Activated T-helper 1 cell treated with anti-CD3 and anti-CD28 coated beads, Interleukin-12 subunit alpha, Interleukin-12 subunit beta, Interleukin-2, Interleukin-4 antibody, amounts not matched to agents 30 ng/mL and 10 ng/mL and 1 ng/mL, durations not matched to agents 14 hours and 24 hours and 36 hours (primary cell): ENCODE results near the gene RAB31. TPM values are rescaled to one million over a fixed set of nuclear protein-coding genes. Genes with fewer than 3 reads are reported as not detected.

Source experiments
- DNase-seq: peaks from one replicate; pipeline ENCODE4 v3.0.0; 2021; ENCODE audit warnings: low spot score
- H3K27ac Mint-ChIP-seq: one replicate; pipeline ENCODE4 v1.8.0; 2021; ENCODE audit warnings: mild to moderate bottlenecking, mixed read lengths
- H3K27me3 Mint-ChIP-seq: one replicate; pipeline ENCODE4 v1.8.0; 2022; ENCODE audit warnings: mild to moderate bottlenecking, moderate library complexity, mixed read lengths; ENCODE audit not compliant: insufficient read depth
- H3K36me3 Mint-ChIP-seq: one replicate; pipeline ENCODE4 v1.8.0; 2021; ENCODE audit warnings: low read depth, mixed read lengths
- H3K4me1 Mint-ChIP-seq: one replicate; pipeline ENCODE4 v1.8.0; 2021; ENCODE audit warnings: low read depth, mixed read lengths
- H3K4me3 Mint-ChIP-seq: one replicate; pipeline ENCODE4 v1.8.0; 2021; ENCODE audit warnings: mild to moderate bottlenecking, moderate library complexity, mixed read lengths
- H3K9me3 Mint-ChIP-seq: one replicate; pipeline ENCODE4 v1.8.0; 2021; ENCODE audit warnings: mixed read lengths
- intact Hi-C: fragments of 100-400 bp; cut with micrococcal nuclease; formaldehyde crosslinking; loops from one replicate; pipeline ENCODE4 v1.15.1; 2024
- total RNA-seq: library from RNA; stranded (reverse); gene quantifications from 2 replicates; pipeline ENCODE4 v1.2.3, GENCODE V29; 2022

RAB31 gene
- total RNA-seq, 1 donor from 2014 or later: 0.13 TPM

DNA sequence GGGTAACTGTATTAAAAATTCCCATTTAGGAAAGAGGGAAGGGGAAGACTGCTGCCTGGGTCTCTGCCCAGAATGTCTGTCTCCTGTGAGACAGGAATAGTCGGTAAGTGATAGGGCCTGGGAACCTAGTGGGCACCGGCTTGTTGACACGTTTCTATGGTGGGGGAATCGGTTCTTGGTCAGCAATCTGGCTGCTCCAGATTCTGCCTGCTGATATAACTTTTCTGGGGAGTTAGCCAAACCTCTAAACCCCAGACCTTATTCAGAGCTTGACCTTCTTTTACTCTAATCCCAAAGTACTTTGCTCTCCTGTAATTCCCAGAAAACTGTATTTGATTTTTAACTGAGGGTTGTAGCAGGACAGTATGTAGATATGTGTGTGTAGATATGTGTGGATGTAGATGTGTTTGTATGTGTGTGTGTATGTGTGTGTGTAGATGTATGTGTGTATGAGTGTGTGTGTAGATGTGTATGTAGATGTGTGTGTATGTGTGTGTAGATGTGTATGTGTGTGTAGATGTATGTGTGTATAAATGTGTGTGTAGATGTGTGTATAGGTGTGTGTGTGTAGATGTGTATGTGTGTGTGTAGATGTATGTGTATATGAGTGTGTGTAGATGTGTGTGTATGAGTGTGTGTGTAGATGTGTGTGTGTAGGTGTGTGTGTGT is 115.8 kb downstream of the RAB31 start:
- intact Hi-C loops: no loop called here
- Mint-ChIP-seq H3K36me3 (no peaks in the 10 kb centered on the region), H3K9me3 (no peaks in the 10 kb centered on the region), H3K27me3 (peaks cover 3% of the 10 kb centered on the region), H3K27ac (no peak overlapping the region), H3K4me3 (no peak overlapping the region), H3K4me1 (no peaks in the 10 kb centered on the region)
- no peak for DNase-seq

GRCh38 chr18:9824474-9824832 is 116.4 kb downstream of the RAB31 start:
- Mint-ChIP-seq H3K4me1 (no peaks in the 10 kb centered on the region), H3K9me3 (no peaks in the 10 kb centered on the region), H3K27me3 (peaks cover 3% of the 10 kb centered on the region), H3K36me3 (no peaks in the 10 kb centered on the region), H3K4me3 (no peak overlapping the region), H3K27ac (no peak overlapping the region)
- intact Hi-C loops: no loop called here
- DNase-seq: no peak

DNA sequence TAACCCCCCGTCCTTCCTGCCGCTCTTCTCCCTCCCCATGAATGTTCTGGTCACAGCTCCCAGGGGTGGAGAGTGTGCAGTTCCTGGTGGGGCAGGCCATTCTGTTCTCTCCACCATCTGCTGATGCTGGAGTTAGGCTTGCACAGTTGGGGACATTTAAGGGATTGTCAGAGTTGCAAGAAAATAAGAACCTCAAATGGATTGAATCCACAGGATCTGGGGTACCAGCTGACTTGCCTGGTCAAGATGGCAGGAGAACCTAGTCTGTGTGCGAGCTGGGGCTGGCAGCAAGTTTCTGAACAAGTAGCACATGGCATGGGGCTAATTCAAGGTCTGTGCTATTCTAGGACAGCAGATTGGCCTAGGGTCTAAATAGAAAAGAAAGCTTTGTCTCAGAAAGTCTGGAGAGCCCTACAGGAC is 116.9 kb downstream of the RAB31 start:
- DNase-seq: no peak
- H3K27ac Mint-ChIP-seq: no peak overlapping the region
- no peaks in the 10 kb centered on the region for H3K4me1 Mint-ChIP-seq
- no peaks in the 10 kb centered on the region for H3K9me3 Mint-ChIP-seq
- intact Hi-C loops: no loop called here
- no peaks in the 10 kb centered on the region for H3K36me3 Mint-ChIP-seq
- H3K4me3 Mint-ChIP-seq: no peak overlapping the region
- H3K27me3 Mint-ChIP-seq: peaks cover 3% of the 10 kb centered on the region

DNA sequence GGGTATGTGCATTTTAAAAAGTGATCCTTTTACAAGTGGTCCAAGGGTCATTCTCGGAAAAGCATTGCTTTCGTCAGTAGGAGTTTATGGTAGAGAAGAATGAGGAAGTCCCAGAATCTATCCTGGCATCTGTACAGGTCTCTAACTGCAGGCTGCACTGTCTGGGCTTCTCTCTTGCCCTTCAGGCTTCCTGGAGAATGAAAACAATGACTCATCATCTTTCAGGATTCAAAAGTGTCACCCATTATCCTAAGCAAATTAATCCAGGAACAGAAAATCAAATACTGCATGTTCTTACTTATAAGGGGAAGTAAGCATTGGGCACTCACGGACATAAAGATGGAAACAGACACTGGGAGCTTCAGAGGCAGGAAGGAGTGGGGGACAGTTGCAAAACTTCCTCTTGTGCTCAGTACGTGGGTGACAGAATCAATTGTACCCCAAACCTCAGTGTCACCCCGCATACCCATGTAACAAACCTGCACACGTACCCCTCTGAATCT is 117.5 kb downstream of the RAB31 start:
- peaks cover 3% of the 10 kb centered on the region for H3K27me3 Mint-ChIP-seq
- H3K4me1 Mint-ChIP-seq: no peaks in the 10 kb centered on the region
- H3K4me3 Mint-ChIP-seq: no peak overlapping the region
- intact Hi-C loops: no loop called here
- no peak for DNase-seq
- no peak overlapping the region for H3K27ac Mint-ChIP-seq
- H3K9me3 Mint-ChIP-seq: no peaks in the 10 kb centered on the region
- no peaks in the 10 kb centered on the region for H3K36me3 Mint-ChIP-seq

DNA sequence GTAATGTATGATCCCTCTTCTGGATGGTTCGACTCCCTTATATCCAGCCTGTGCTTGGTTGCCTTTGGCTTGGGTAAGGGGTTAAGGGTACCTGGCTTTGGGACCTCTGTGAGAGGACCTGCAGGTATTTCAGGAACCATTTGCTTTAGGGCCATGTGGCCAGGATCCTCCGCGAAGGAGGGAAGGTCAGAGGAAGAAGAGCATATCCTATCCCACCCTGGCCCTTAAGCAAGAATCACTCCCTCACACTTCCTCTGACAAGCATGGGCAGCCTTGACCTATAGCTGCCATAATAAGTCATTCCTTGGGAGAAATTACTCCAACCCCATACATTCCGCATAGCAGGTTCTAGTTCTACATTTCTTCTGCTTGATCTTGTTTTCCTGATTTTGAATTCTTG is 118.6 kb downstream of the RAB31 start:
- intact Hi-C loops: no loop called here
- Mint-ChIP-seq H3K4me3 (no peak overlapping the region), H3K36me3 (no peaks in the 10 kb centered on the region), H3K27ac (no peak overlapping the region), H3K4me1 (no peaks in the 10 kb centered on the region), H3K27me3 (no peaks in the 10 kb centered on the region), H3K9me3 (no peaks in the 10 kb centered on the region)
- no peak for DNase-seq

GRCh38 chr18:9827211-9827792 is 119.2 kb downstream of the RAB31 start:
- H3K4me1 Mint-ChIP-seq: no peaks in the 10 kb centered on the region
- no peak overlapping the region for H3K27ac Mint-ChIP-seq
- no peak overlapping the region for H3K4me3 Mint-ChIP-seq
- H3K27me3 Mint-ChIP-seq: no peaks in the 10 kb centered on the region
- intact Hi-C loops: no loop called here
- no peaks in the 10 kb centered on the region for H3K36me3 Mint-ChIP-seq
- no peak for DNase-seq
- H3K9me3 Mint-ChIP-seq: no peaks in the 10 kb centered on the region

DNA sequence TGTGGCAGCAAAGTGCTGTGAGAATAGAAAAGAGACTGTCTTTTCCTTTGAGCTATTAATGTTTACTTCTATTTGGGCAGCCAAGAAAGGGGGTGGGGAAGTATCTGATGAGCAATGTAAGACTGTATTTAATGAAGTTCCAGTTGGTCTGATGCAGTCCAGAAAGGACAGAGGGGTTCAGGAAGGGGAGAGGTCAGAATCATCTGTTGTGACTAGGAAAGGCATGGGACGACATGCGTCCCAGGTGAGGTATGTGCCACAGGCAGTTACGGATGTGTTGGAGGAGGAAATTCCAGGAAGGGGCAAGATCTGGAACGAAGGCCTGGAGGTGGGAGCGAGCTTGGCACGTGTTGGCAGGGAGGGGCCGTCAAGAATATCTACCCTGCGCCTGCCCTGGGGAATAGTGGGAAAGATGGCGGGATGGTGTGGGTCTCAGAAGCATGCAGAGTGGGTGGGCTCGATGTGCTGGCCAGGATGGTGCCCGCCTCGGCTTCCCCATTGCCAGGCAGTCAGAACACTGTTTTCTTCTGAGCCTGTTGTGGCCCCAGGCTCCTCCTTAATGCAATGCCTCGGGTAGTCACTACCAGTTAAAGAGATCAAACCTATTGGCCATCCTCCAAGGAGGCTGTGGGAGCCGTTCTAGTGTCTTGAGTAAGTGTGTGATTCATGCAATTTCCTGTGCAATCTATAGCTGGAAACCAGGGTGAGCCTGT is 119.8 kb downstream of the RAB31 start:
- H3K9me3 Mint-ChIP-seq: no peaks in the 10 kb centered on the region
- H3K36me3 Mint-ChIP-seq: no peaks in the 10 kb centered on the region
- H3K4me1 Mint-ChIP-seq: no peaks in the 10 kb centered on the region
- no peaks in the 10 kb centered on the region for H3K27me3 Mint-ChIP-seq
- DNase-seq: no peak
- H3K4me3 Mint-ChIP-seq: no peak overlapping the region
- H3K27ac Mint-ChIP-seq: no peak overlapping the region
- intact Hi-C loops: no loop called here

DNA sequence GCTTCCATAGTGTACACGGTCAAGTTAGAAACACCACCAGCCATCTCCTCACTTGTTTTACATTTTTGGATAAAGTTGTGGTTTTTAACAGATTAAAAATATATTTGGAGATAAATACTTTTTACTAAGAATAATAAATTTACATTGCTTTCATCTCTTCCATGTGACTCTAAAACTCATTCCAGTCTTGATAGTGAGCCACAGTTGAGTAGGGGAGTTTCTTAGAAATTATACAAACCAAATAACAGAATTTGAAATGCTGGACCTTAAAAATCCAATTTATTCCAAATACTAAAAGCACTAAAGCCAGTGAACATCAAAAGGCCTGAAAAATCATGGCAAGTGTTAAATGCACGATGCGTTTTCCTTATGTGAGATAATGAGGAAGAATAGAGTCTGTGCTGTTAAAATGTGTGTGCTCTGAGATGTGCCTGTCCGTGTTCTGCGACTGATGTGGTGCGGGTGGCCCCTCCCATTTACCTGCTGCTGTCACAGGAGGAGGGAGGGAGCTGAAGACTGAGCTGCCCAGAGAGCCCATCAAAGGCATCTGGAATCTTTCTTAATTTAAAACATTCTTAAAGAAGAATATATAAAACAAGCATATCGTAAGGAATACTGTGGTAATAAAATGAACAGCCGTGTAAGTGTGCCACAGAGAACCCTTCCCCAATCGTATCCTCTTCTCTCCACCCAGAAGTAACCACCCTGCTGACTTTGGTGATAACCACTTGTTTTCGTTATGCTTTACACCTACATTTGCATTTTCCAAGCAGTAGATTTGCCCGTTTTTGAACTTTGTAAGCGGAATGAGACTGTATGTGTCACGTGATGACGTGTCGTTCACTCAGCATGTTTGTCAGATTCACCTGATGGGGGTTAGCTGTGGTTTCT is 120.7 kb downstream of the RAB31 start:
- Mint-ChIP-seq H3K27ac (no peak overlapping the region), H3K36me3 (no peaks in the 10 kb centered on the region), H3K4me1 (no peaks in the 10 kb centered on the region), H3K9me3 (no peaks in the 10 kb centered on the region), H3K27me3 (no peaks in the 10 kb centered on the region), H3K4me3 (no peak overlapping the region)
- no peak for DNase-seq
- intact Hi-C loops: no loop called here

DNA sequence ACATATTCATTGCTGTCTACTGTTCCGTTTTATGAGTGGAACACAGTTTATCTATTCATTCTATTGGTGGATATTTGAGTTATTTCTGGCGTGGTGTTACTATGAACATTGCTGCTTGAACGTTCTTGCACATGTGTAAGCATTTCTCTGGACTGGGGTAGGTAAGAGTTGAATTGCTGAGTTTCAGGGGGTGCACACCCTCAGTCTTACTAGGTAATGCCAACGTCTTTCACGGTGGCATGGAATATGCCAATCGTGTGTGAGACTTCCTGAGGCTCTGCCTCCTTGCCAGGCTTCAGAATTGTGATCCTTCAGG is 121.3 kb downstream of the RAB31 start:
- no peaks in the 10 kb centered on the region for H3K27me3 Mint-ChIP-seq
- H3K36me3 Mint-ChIP-seq: no peaks in the 10 kb centered on the region
- no peak for DNase-seq
- H3K9me3 Mint-ChIP-seq: no peaks in the 10 kb centered on the region
- no peak overlapping the region for H3K4me3 Mint-ChIP-seq
- intact Hi-C loops: no loop called here
- H3K27ac Mint-ChIP-seq: no peak overlapping the region
- no peaks in the 10 kb centered on the region for H3K4me1 Mint-ChIP-seq

GRCh38 chr18:9831036-9831722 is 123.1 kb downstream of the RAB31 start:
- H3K4me3 Mint-ChIP-seq: no peak overlapping the region
- intact Hi-C loops: no loop called here
- H3K4me1 Mint-ChIP-seq: no peaks in the 10 kb centered on the region
- H3K27me3 Mint-ChIP-seq: peaks cover 3% of the 10 kb centered on the region
- no peak overlapping the region for H3K27ac Mint-ChIP-seq
- no peak for DNase-seq
- no peaks in the 10 kb centered on the region for H3K36me3 Mint-ChIP-seq
- no peaks in the 10 kb centered on the region for H3K9me3 Mint-ChIP-seq

- intact Hi-C loops: no loop called here
- no peaks in the 10 kb centered on the region for H3K9me3 Mint-ChIP-seq
- no peaks in the 10 kb centered on the region for H3K36me3 Mint-ChIP-seq
- no peak overlapping the region for H3K4me3 Mint-ChIP-seq
- DNase-seq: no peak
- peaks cover 7% of the 10 kb centered on the region for H3K27me3 Mint-ChIP-seq
- H3K27ac Mint-ChIP-seq: no peak overlapping the region
- H3K4me1 Mint-ChIP-seq: no peaks in the 10 kb centered on the region
Measured at GRCh38 chr18:9831723-9832199, 123.7 kb downstream of the RAB31 start.

GRCh38 chr18:9832871-9833270 is 124.8 kb downstream of the RAB31 start:
- Mint-ChIP-seq H3K27me3 (peaks cover 10% of the 10 kb centered on the region), H3K36me3 (no peaks in the 10 kb centered on the region), H3K4me1 (no peaks in the 10 kb centered on the region), H3K27ac (no peak overlapping the region), H3K9me3 (no peaks in the 10 kb centered on the region), H3K4me3 (no peak overlapping the region)
- DNase-seq: no peak
- intact Hi-C loops: no loop called here
